HG03469 (cell line): Measurements from ENCODE around the gene MYO16.
A peak's percentile ranks its signal among the peaks of the same experiment; 100 is the strongest.

Experiments used
- ATAC-seq: cut with Tn5 transposase; IDR thresholded peaks from one replicate; pipeline ENCODE4 v1.9.1; 2021; ENCODE audit warnings: mild to moderate bottlenecking, moderate library complexity, moderate number of reproducible peaks; ENCODE audit not compliant: unreplicated experiment

MYO16 gene

GRCh38 chr13:108787700-108788414 is 158.4 kb downstream of the MYO16 start:
- no peak for ATAC-seq

GRCh38 chr13:108789476-108789875 is 160.1 kb downstream of the MYO16 start:
- no peak for ATAC-seq

GRCh38 chr13:108795841-108796240 is 166.4 kb downstream of the MYO16 start:
- no peak for ATAC-seq

GRCh38 chr13:108797354-108797753 is 167.9 kb downstream of the MYO16 start:
- ATAC-seq: no peak

- no peak for ATAC-seq
Measured at GRCh38 chr13:108807841-108808240, 178.4 kb downstream of the MYO16 start.

- no peak for ATAC-seq
Measured at GRCh38 chr13:108812165-108812564, 182.8 kb downstream of the MYO16 start.

- ATAC-seq: no peak
Measured at GRCh38 chr13:108812661-108813060, 183.2 kb downstream of the MYO16 start.

- no peak for ATAC-seq
Measured at GRCh38 chr13:108813587-108814170, 184.3 kb downstream of the MYO16 start.

GRCh38 chr13:108816375-108816774 is 187.0 kb downstream of the MYO16 start:
- ATAC-seq: no peak

GRCh38 chr13:108827646-108828045 is 198.2 kb downstream of the MYO16 start:
- ATAC-seq: no peak

GRCh38 chr13:108828086-108828815 is 198.8 kb downstream of the MYO16 start:
- no peak for ATAC-seq

- no peak for ATAC-seq
Measured at GRCh38 chr13:108830916-108831315, 201.5 kb downstream of the MYO16 start.

- ATAC-seq: no peak
Measured at GRCh38 chr13:108833531-108833930, 204.1 kb downstream of the MYO16 start.

GRCh38 chr13:108834193-108834592 is 204.8 kb downstream of the MYO16 start:
- ATAC-seq: no peak

GRCh38 chr13:108835083-108835482 is 205.7 kb downstream of the MYO16 start:
- ATAC-seq: no peak

GRCh38 chr13:108850691-108851090 is 221.3 kb downstream of the MYO16 start:
- ATAC-seq: no peak

GRCh38 chr13:108851660-108852059 is 222.2 kb downstream of the MYO16 start:
- no peak for ATAC-seq

GRCh38 chr13:108853031-108853430 is 223.6 kb downstream of the MYO16 start:
- no peak for ATAC-seq

GRCh38 chr13:108855737-108856387 is 226.5 kb downstream of the MYO16 start:
- peak; percentile 87 for ATAC-seq

GRCh38 chr13:108858676-108859075 is 229.3 kb downstream of the MYO16 start:
- no peak for ATAC-seq

GRCh38 chr13:108859197-108860012 is 230.0 kb downstream of the MYO16 start:
- ATAC-seq: no peak
